Fibroblast of lung (primary cell): ENCODE measurements around the gene BNIP3.

Experiments
- CTCF ChIP-seq, 2 donors: IDR thresholded peaks in 1 of 2; conservative IDR thresholded peaks in 1 of 2; 1 replicate in 1 of 2; 2 replicates in 1 of 2; pipeline ENCODE4 v1.5.1; 2011 to 2012; ENCODE audit warnings: low read length in 2 of 2, control low read depth in 1 of 2, inconsistent platforms in 1 of 2, low read depth in 1 of 2, mild to moderate bottlenecking in 1 of 2
- EZH2 ChIP-seq: IDR thresholded peaks from 2 replicates; pipeline ENCODE4 v1.5.1; 2012; ENCODE audit warnings: low read length, control low read depth, mild to moderate bottlenecking; ENCODE audit errors: missing control alignments

- TF ChIP-seq CTCF (conservative IDR thresholded peaks at IDR 0.05 in 1 of 2, IDR thresholded peaks at IDR 0.05 in 1 of 2; ENCODE audit: low read depth in 1 of 2, low read length in 2 of 2) (no peak), EZH2 (no peak)
Observed at GRCh38 chr10:131930586-131931330, 51.0 kb downstream of the BNIP3 start.
